WTC11 (cell line): ENCODE data around the gene PILRB. TPM values are rescaled to one million over a fixed set of nuclear protein-coding genes. Genes with fewer than 3 reads are reported as not detected.

Experiments
- ATAC-seq: fragments of 200-7000 bp; cut with Tn5 transposase; 2 replicates; pipeline ENCODE4 v1.10.0; 2021; ENCODE audit warnings: mild to moderate bottlenecking, moderate library complexity
- CTCF ChIA-PET: fragments of 300-600 bp; sonication (Branson Sonifier 250); formaldehyde crosslinking; loops from one replicate; lab custom pipeline; 2021; ENCODE audit warnings: antibody characterized with exemption; lab: Charles Lee
- POLR2A ChIA-PET: fragments of 350-600 bp; sonication (Branson Sonifier 250); formaldehyde crosslinking; loops from one replicate; lab custom pipeline; 2021; ENCODE audit warnings: antibody characterized with exemption; lab: Charles Lee
- DNase-seq: peaks from one replicate; pipeline ENCODE4 v3.0.0; 2021; ENCODE audit warnings: low spot score
- H3K27ac Mint-ChIP-seq: 2 replicates; pipeline ENCODE4 v1.8.0; 2021; ENCODE audit warnings: mixed read lengths
- H3K27me3 Mint-ChIP-seq: 2 replicates; pipeline ENCODE4 v1.8.0; 2021; ENCODE audit warnings: low read depth, mild to moderate bottlenecking, moderate library complexity, mixed read lengths
- H3K36me3 Mint-ChIP-seq: 2 replicates; pipeline ENCODE4 v1.8.0; 2021; ENCODE audit warnings: mixed read lengths
- H3K4me1 Mint-ChIP-seq: 2 replicates; pipeline ENCODE4 v1.8.0; 2022; ENCODE audit warnings: mixed read lengths
- H3K4me3 Mint-ChIP-seq: 2 replicates; pipeline ENCODE4 v1.8.0; 2021; ENCODE audit warnings: mild to moderate bottlenecking, moderate library complexity, mixed read lengths
- H3K9me3 Mint-ChIP-seq: 2 replicates; pipeline ENCODE4 v1.8.0; 2021; ENCODE audit warnings: mixed read lengths
- E2F4 ChIP-seq: sonication (generic); formaldehyde crosslinking; IDR thresholded peaks from 2 replicates; pipeline ENCODE4 v1.8.1; 2022; ENCODE audit warnings: low read depth, mild to moderate bottlenecking, moderate library complexity, missing genetic modification reagents, borderline replicate concordance
- EMX1 ChIP-seq: fragments of 250-450 bp; sonication (Bioruptor Pico); IDR thresholded peaks from 2 replicates; pipeline ENCODE4 v1.8.0; 2021; ENCODE audit warnings: mild to moderate bottlenecking
- ERG ChIP-seq: fragments of 250-450 bp; sonication (Bioruptor Pico); IDR thresholded peaks from 2 replicates; pipeline ENCODE4 v1.8.0; 2021; ENCODE audit warnings: mild to moderate bottlenecking
- FOXP4 ChIP-seq: sonication (generic); formaldehyde crosslinking; IDR thresholded peaks from 2 replicates; pipeline ENCODE4 v1.8.0; 2022; ENCODE audit warnings: mild to moderate bottlenecking, missing genetic modification reagents
- GABPB1 ChIP-seq: sonication (generic); formaldehyde crosslinking; IDR thresholded peaks from 2 replicates; pipeline ENCODE4 v1.8.1; 2023; ENCODE audit warnings: mild to moderate bottlenecking, missing genetic modification reagents
- IRF2 ChIP-seq: sonication (generic); formaldehyde crosslinking; IDR thresholded peaks from 2 replicates; pipeline ENCODE4 v1.8.0; 2022; ENCODE audit warnings: low read depth, missing genetic modification reagents, borderline replicate concordance
- NFYB ChIP-seq: sonication (generic); formaldehyde crosslinking; conservative IDR thresholded peaks from 2 replicates; pipeline ENCODE4 v1.8.0; 2022; ENCODE audit warnings: low read depth, missing genetic modification reagents
- USF2 ChIP-seq: sonication (generic); formaldehyde crosslinking; IDR thresholded peaks from 2 replicates; pipeline ENCODE4 v1.8.1; 2023; ENCODE audit warnings: mild to moderate bottlenecking, missing genetic modification reagents, moderate library complexity
- ZBTB21 ChIP-seq: sonication (generic); formaldehyde crosslinking; IDR thresholded peaks from 2 replicates; pipeline ENCODE4 v1.8.1; 2023; ENCODE audit warnings: mild to moderate bottlenecking, missing genetic modification reagents, borderline replicate concordance
- ZNF263 ChIP-seq: sonication (generic); formaldehyde crosslinking; IDR thresholded peaks from 2 replicates; pipeline ENCODE4 v1.8.1; 2022; ENCODE audit warnings: low read depth, mild to moderate bottlenecking, moderate library complexity, missing genetic modification reagents
- total RNA-seq: library from RNA; stranded (reverse); gene quantifications from 3 replicates; pipeline ENCODE4 v1.2.3, GENCODE V29; 2021
- TF ChIP-seq, protein P1 (sequence below): sonication (generic); formaldehyde crosslinking; IDR thresholded peaks from 2 replicates; pipeline ENCODE4 v1.8.1; 2022; ENCODE audit warnings: mild to moderate bottlenecking, moderate library complexity, missing genetic modification reagents
- TF ChIP-seq, protein P2 (sequence below): fragments of 250-450 bp; sonication (Bioruptor Pico); IDR thresholded peaks from 2 replicates; pipeline ENCODE4 v1.9.0; 2021; ENCODE audit warnings: moderate library complexity, mild to moderate bottlenecking, inconsistent platforms, borderline replicate concordance

The PILRB gene
- total RNA-seq, 1 experiment from 2014 or later, result 30.7 TPM

GRCh38 chr7:100370303-100370702 is 12.4 kb downstream of the PILRB start (continued):
- TF ChIP-seq, protein P1, sequence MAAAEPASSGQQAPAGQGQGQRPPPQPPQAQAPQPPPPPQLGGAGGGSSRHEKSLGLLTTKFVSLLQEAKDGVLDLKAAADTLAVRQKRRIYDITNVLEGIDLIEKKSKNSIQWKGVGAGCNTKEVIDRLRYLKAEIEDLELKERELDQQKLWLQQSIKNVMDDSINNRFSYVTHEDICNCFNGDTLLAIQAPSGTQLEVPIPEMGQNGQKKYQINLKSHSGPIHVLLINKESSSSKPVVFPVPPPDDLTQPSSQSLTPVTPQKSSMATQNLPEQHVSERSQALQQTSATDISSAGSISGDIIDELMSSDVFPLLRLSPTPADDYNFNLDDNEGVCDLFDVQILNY (CRISPR knock-in tag), result no peak
- TF ChIP-seq FOXP4 (CRISPR knock-in tag), result no peak

DNA sequence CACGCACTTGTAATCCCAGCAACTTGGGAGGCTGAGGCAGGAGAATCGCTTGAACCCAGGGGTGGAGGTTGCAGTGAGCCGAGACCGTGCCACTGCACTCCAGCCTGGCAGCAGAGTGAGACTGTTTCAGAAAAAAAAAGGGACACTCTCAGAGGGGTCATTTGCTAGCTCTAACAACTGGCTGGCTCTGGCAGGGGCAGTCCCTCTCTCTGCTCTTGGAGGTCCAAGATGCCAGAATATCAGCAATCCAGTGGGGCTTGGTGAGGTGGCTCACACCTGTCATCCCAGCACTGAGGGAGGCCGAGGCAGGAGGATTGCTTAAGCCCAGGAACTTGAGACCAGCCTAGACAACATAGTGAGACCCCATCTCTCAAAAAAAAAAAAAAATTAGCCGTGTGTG is 12.8 kb downstream of the PILRB start:
- Mint-ChIP-seq H3K27ac (peak overlapping the region; percentile 87), H3K4me3 (no peak overlapping the region), H3K36me3 (peaks cover 6% of the 10 kb centered on the region), H3K4me1 (peaks cover 47% of the 10 kb centered on the region), H3K27me3 (no peaks in the 10 kb centered on the region), H3K9me3 (no peaks in the 10 kb centered on the region)
- TF ChIP-seq E2F4 (CRISPR knock-in tag) (no peak), GABPB1 (no peak), EMX1 (0 out of 2 replicates have a peak, but pooled peaks have one; percentile 14), USF2 (CRISPR knock-in tag) (no peak)
- no peak for DNase-seq
- CTCF ChIA-PET, result interaction anchor here (1.0 to 1.9 kb wide), 3 partner anchors 10 to 37 kb away, joined by 3 to 11 read pairs (median 3); no protein-coding TSS in a partner anchor
- no peak for ATAC-seq
- POLR2A ChIA-PET, result no interaction called here

GRCh38 chr7:100371561-100372171 is 13.7 kb downstream of the PILRB start:
- Mint-ChIP-seq H3K27ac (no peak overlapping the region), H3K9me3 (no peaks in the 10 kb centered on the region), H3K36me3 (peaks cover 6% of the 10 kb centered on the region), H3K4me3 (no peak overlapping the region), H3K4me1 (peaks cover 48% of the 10 kb centered on the region), H3K27me3 (no peaks in the 10 kb centered on the region)
- no peak for ATAC-seq
- ChIA-PET POLR2A (no interaction called here), CTCF (interaction anchor here (0.7 kb wide), 1 partner anchor 36 kb away, joined by 3 read pairs; no protein-coding TSS in a partner anchor)
- TF ChIP-seq NFYB (CRISPR knock-in tag) (no peak), ERG (CRISPR knock-in tag) (0 out of 2 replicates have a peak, but pooled peaks have one; percentile 59)
- DNase-seq, result no peak

DNA sequence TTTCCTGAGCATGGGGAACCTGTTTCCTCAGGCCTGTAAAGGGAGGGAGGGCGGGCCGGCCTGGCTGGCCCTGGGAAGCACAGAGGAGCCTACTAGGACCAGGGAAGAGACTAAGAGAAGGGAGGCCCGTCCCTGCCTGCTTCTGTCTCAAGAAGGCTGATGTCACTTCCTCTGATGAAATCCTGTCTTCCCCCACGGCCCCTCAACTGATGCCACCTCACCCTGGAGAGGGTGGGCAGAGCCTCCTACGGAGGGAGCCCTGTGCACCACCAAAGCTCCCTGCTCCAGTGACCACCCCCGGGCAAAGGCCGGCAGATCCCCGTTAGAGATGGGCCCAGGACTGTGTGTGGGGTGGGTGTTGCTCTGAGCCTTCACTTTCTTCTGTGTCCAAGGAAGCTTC is 14.3 kb downstream of the PILRB start:
- TF ChIP-seq ZBTB21 (CRISPR knock-in tag) (no peak), ZNF263 (CRISPR knock-in tag) (no peak), IRF2 (CRISPR knock-in tag) (no peak)
- TF ChIP-seq, protein P2, sequence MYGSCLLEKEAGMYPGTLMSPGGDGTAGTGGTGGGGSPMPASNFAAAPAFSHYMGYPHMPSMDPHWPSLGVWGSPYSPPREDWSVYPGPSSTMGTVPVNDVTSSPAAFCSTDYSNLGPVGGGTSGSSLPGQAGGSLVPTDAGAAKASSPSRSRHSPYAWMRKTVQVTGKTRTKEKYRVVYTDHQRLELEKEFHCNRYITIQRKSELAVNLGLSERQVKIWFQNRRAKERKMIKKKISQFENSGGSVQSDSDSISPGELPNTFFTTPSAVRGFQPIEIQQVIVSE (CRISPR knock-in tag), result no peak
- POLR2A ChIA-PET, result no interaction called here

More for the DNA sequence above, 14.3 kb downstream of the PILRB start:
- H3K36me3 Mint-ChIP-seq, result peaks cover 4% of the 10 kb centered on the region
- no peaks in the 10 kb centered on the region for H3K27me3 Mint-ChIP-seq
- no peaks in the 10 kb centered on the region for H3K9me3 Mint-ChIP-seq
- H3K27ac Mint-ChIP-seq, result no peak overlapping the region
- DNase-seq, result no peak
- H3K4me3 Mint-ChIP-seq, result no peak overlapping the region
- no peak for ATAC-seq
- CTCF ChIA-PET, result no interaction called here
- peaks cover 48% of the 10 kb centered on the region for H3K4me1 Mint-ChIP-seq
